Measurements from ENCODE around the gene PRKG1.

PRKG1 gene

GRCh38 chr10:52316500-52316899, 1242.2 kb downstream of the PRKG1 start:
- Mint-ChIP-seq H3K9me3 (no peaks in the 10 kb centered on the region), H3K27ac (no peak overlapping the region), H3K27me3 (peaks cover 41% of the 10 kb centered on the region), H3K36me3 (ENCODE audit: low read depth) (no peaks in the 10 kb centered on the region), H3K4me3 (no peak overlapping the region), H3K4me1 (ENCODE audit: low read depth) (peaks cover 12% of the 10 kb centered on the region)

DNA sequence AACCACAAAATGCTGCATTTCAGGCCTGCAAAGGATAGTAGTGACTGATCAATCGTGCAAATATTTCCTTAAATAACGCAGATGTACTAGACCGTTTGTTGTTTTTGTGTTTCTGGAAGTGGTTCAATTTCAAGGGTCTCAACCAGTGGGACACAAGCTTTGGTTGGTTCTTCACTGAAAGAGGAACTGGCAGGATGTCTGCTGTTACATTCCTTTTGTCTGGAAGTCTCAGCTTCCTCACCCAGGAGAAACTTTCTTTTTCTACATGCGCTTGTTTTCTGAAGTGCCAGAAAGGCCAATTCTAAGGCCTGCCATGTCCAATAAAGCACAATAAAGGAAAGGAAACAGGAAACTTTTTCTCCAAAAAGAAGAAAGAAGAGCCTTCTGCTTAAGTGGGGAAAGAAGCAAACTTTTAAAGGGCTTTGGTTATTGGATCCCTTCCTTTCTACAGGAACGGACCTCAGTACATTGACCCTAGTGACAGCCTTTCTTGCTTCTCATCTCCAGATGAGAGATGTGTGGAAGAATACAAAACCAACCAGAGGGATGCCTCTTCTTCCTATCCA, 1243.9 kb downstream of the PRKG1 start:
- H3K27ac Mint-ChIP-seq: no peak overlapping the region
- no peak overlapping the region for H3K4me3 Mint-ChIP-seq
- H3K4me1 Mint-ChIP-seq (ENCODE audit: low read depth): peaks cover 9% of the 10 kb centered on the region
- peaks cover under 1% of the 10 kb centered on the region for H3K9me3 Mint-ChIP-seq
- H3K36me3 Mint-ChIP-seq (ENCODE audit: low read depth): no peaks in the 10 kb centered on the region
- peaks cover 27% of the 10 kb centered on the region for H3K27me3 Mint-ChIP-seq

DNA sequence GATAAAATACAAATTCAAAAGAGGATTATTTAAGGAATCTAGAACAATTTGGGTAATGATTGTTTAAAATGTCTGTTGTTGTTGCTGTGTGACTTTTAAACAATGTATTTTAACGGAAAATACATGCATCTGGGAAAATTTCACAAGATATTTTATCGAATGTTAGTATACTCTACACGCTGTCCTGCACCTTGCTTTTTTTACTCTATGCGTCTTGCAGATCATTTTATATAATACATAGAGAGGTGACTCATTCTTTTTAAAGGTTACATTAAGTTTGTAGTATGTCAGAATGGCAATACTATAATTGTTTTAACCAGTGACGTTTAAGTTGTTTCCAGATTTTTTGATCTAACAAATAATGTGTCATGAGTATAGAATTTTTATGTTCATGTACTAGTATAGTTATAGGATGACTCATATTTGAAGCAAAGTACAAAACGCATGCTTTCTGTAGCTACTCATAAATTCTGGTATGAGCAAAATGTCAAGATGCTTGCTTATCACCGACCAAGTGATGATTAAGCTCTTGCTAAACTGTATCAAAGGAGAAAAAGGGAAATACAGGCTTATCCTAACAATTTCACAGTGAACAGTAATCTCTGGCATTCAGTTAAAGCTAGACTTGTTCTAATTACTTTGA, 1244.7 kb downstream of the PRKG1 start:
- Mint-ChIP-seq H3K27me3 (peaks cover 28% of the 10 kb centered on the region), H3K27ac (no peak overlapping the region), H3K4me1 (ENCODE audit: low read depth) (peaks cover 4% of the 10 kb centered on the region), H3K9me3 (peaks cover 5% of the 10 kb centered on the region), H3K4me3 (no peak overlapping the region), H3K36me3 (ENCODE audit: low read depth) (no peaks in the 10 kb centered on the region)

DNA sequence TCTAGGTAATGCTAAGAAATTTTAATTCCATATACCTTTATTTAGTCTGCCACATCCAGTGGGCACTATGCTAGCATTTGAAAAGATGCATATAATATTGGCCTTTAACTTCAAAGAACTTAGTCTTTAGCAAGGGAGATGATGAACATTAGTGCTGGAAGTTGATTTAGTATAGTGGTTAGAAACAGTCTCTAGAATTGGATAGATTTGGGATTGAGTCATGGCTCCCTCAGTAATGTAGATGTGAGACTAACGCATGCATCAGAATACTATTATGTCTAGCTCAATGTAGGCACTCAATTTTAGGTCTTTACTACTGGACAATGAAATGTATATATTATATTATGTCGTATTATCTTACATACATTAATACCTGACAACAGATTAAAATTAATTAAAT, 1245.6 kb downstream of the PRKG1 start:
- no peak overlapping the region for H3K27ac Mint-ChIP-seq
- H3K36me3 Mint-ChIP-seq (ENCODE audit: low read depth): no peaks in the 10 kb centered on the region
- H3K4me1 Mint-ChIP-seq (ENCODE audit: low read depth): no peaks in the 10 kb centered on the region
- H3K9me3 Mint-ChIP-seq: peaks cover 5% of the 10 kb centered on the region
- H3K4me3 Mint-ChIP-seq: no peak overlapping the region
- H3K27me3 Mint-ChIP-seq: peaks cover 18% of the 10 kb centered on the region

DNA sequence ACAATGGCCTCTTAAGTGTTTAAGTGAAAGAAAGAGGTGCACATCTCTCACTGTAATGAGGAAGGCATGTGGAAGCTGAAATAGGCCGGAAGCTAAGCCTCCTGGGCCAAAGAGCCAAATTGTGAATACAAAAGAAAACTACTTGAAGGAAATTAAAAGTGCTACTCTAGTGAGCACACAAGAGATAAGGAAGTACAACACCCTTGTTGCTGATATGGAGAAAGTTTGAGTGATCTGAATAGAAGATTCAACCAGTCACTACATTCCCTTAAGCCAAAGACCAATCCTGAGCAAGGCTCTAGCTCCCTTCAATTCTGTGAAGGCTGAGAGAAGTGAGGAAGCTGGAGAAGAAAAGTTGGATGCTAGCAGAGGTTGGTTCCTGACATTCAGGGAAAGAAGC, 1248.0 kb downstream of the PRKG1 start:
- Mint-ChIP-seq H3K4me1 (ENCODE audit: low read depth) (no peaks in the 10 kb centered on the region), H3K4me3 (no peak overlapping the region), H3K27me3 (peaks cover 7% of the 10 kb centered on the region), H3K36me3 (ENCODE audit: low read depth) (no peaks in the 10 kb centered on the region), H3K27ac (no peak overlapping the region), H3K9me3 (peaks cover 5% of the 10 kb centered on the region)

- H3K36me3 Mint-ChIP-seq (ENCODE audit: low read depth): no peaks in the 10 kb centered on the region
- no peak overlapping the region for H3K27ac Mint-ChIP-seq
- no peaks in the 10 kb centered on the region for H3K4me1 Mint-ChIP-seq (ENCODE audit: low read depth)
- peaks cover 5% of the 10 kb centered on the region for H3K9me3 Mint-ChIP-seq
- H3K27me3 Mint-ChIP-seq: peaks cover 7% of the 10 kb centered on the region
- H3K4me3 Mint-ChIP-seq: no peak overlapping the region
Measured at GRCh38 chr10:52322936-52323335, 1248.6 kb downstream of the PRKG1 start.

- no peak overlapping the region for H3K27ac Mint-ChIP-seq
- H3K27me3 Mint-ChIP-seq: peaks cover 7% of the 10 kb centered on the region
- no peak overlapping the region for H3K4me3 Mint-ChIP-seq
- H3K9me3 Mint-ChIP-seq: peaks cover 5% of the 10 kb centered on the region
- no peaks in the 10 kb centered on the region for H3K36me3 Mint-ChIP-seq (ENCODE audit: low read depth)
- no peaks in the 10 kb centered on the region for H3K4me1 Mint-ChIP-seq (ENCODE audit: low read depth)
Measured at GRCh38 chr10:52326382-52326781, 1252.1 kb downstream of the PRKG1 start.

DNA sequence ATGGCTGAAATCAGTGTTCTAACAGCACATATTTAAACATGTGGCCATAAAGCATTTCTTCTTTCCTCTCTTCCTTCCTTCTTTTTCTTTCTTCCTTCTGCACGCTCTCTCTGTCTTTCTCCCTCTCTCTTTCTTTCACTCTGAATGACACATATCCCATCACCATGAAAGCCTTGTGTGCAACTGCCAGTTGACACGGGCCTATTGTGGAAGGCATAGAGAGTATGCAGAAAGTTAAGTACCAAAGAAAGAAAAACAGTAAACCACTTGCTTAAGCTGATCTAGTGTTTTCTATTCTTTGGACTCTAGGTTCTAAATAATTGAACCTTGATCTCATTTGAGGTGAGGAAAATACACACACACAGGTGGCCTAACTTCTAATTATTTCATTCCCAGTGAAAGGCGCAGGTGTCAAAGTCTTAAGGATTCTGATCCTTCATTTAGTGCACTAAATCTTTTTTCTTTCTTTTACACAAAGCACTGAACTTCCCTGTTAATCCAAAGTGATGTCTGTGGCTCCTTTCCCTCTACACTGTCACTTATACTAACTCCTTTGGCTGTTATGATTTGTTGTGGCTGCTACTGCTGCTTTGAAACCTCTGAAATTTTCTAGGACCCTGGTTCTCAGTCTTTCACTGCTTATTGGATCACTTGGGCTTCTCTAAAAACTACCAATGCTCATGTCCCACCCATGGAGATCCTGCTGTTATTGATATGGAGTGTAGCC, 1257.5 kb downstream of the PRKG1 start:
- Mint-ChIP-seq H3K9me3 (no peaks in the 10 kb centered on the region), H3K4me3 (no peak overlapping the region), H3K27me3 (no peaks in the 10 kb centered on the region), H3K4me1 (ENCODE audit: low read depth) (no peaks in the 10 kb centered on the region), H3K27ac (no peak overlapping the region), H3K36me3 (ENCODE audit: low read depth) (no peaks in the 10 kb centered on the region)

DNA sequence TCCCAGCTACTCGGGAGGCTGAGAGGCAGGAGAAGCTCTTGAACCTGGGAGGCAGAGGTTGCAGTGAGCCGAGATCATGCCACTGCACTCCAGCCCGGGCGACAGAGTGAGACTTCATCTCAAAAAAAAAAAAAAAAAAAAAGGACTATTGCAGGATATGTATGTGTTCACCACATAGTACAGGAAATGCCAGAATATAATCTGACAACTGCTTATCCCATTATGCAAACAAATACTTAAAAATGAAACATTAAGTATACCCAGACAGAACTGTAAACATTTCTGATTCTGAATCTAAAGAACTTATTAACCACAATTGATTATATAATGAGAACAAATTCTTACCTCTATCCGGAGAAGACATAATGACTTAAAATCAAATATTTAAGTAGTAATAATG, 1258.5 kb downstream of the PRKG1 start:
- Mint-ChIP-seq H3K9me3 (no peaks in the 10 kb centered on the region), H3K27ac (no peak overlapping the region), H3K4me1 (ENCODE audit: low read depth) (no peaks in the 10 kb centered on the region), H3K4me3 (no peak overlapping the region), H3K36me3 (ENCODE audit: low read depth) (no peaks in the 10 kb centered on the region), H3K27me3 (no peaks in the 10 kb centered on the region)

- Mint-ChIP-seq H3K4me3 (no peak overlapping the region), H3K4me1 (ENCODE audit: low read depth) (no peaks in the 10 kb centered on the region), H3K9me3 (no peaks in the 10 kb centered on the region), H3K36me3 (ENCODE audit: low read depth) (no peaks in the 10 kb centered on the region), H3K27me3 (no peaks in the 10 kb centered on the region), H3K27ac (no peak overlapping the region)
Measured at GRCh38 chr10:52334595-52334994, 1260.3 kb downstream of the PRKG1 start.

DNA sequence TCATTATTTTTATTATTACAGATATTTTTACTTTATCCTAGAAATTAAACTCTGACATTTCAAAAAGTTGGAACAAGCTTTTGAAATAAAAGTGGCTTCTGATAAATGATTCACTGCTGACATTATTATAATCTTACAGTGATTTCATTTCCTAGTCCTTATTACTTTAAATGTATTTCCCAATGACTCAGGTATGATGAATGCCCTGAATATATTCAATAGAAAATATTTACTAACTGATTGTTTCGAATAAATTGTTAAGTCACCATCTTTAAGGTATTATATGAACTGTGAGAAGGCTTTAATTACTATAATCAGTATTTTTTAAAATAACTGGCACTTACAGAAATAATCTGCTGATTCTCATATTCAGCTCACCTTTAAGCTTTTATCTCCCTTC, 1261.4 kb downstream of the PRKG1 start:
- Mint-ChIP-seq H3K9me3 (no peaks in the 10 kb centered on the region), H3K27me3 (no peaks in the 10 kb centered on the region), H3K4me1 (ENCODE audit: low read depth) (no peaks in the 10 kb centered on the region), H3K4me3 (no peak overlapping the region), H3K36me3 (ENCODE audit: low read depth) (no peaks in the 10 kb centered on the region), H3K27ac (no peak overlapping the region)

DNA sequence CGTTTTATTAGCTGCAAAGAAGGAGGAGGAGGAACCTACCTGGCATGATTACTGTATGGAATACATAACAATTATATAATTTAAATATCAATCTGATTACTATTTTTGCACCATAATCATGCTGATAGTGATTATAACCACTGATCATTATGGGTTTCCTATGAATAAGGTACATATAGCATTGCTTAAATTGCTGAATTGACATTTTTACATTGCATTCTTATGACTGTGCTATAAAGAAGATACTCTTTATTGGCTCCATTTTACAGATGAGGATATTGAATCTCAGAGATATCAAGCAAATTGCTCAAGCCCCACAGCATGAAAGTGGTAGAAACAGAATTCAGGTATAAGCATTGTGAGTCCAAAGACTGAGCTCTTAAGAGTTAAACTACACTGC, 1262.9 kb downstream of the PRKG1 start:
- Mint-ChIP-seq H3K9me3 (no peaks in the 10 kb centered on the region), H3K4me1 (ENCODE audit: low read depth) (no peaks in the 10 kb centered on the region), H3K4me3 (no peak overlapping the region), H3K36me3 (ENCODE audit: low read depth) (no peaks in the 10 kb centered on the region), H3K27ac (no peak overlapping the region), H3K27me3 (no peaks in the 10 kb centered on the region)

DNA sequence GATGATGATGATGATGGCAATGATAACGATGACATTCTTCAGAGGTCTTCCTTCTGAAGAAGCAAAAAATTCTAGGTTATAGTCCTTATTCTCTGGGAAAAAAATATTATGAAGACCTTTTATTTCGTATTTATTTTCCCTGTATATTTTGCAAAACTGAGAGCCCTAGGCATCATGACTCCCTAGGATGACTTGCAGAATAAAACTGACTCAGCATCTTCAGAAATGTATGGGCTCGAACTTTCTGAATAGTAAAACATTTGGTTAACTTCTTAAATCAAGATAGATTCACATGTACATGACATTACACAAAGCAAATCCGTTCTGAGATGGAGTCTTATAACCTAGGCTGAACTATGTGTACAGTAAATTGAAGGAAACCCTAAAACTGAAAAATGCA, 1269.2 kb downstream of the PRKG1 start:
- Mint-ChIP-seq H3K27ac (no peak overlapping the region), H3K27me3 (no peaks in the 10 kb centered on the region), H3K36me3 (ENCODE audit: low read depth) (no peaks in the 10 kb centered on the region), H3K9me3 (no peaks in the 10 kb centered on the region), H3K4me1 (ENCODE audit: low read depth) (no peaks in the 10 kb centered on the region), H3K4me3 (no peak overlapping the region)

- Mint-ChIP-seq H3K4me1 (ENCODE audit: low read depth) (no peaks in the 10 kb centered on the region), H3K27me3 (no peaks in the 10 kb centered on the region), H3K9me3 (no peaks in the 10 kb centered on the region), H3K27ac (no peak overlapping the region), H3K36me3 (ENCODE audit: low read depth) (no peaks in the 10 kb centered on the region), H3K4me3 (no peak overlapping the region)
Measured at GRCh38 chr10:52346394-52347326, 1272.4 kb downstream of the PRKG1 start.

GRCh38 chr10:52347327-52347667, 1273.0 kb downstream of the PRKG1 start:
- H3K4me3 Mint-ChIP-seq: no peak overlapping the region
- no peaks in the 10 kb centered on the region for H3K36me3 Mint-ChIP-seq (ENCODE audit: low read depth)
- no peaks in the 10 kb centered on the region for H3K27me3 Mint-ChIP-seq
- no peak overlapping the region for H3K27ac Mint-ChIP-seq
- no peaks in the 10 kb centered on the region for H3K4me1 Mint-ChIP-seq (ENCODE audit: low read depth)
- no peaks in the 10 kb centered on the region for H3K9me3 Mint-ChIP-seq

Data from stimulated activated naive CD8-positive, alpha-beta T cell treated with anti-CD3 and anti-CD28 coated beads, Interleukin-15, Interleukin-2, amounts not matched to agents 100 ng/mL and 50 ng/mL, for 24 hours (primary cell).